ENCODE results near the gene HCN2. TPM values are rescaled to one million over a fixed set of nuclear protein-coding genes. Genes with fewer than 3 reads are reported as not detected.
A peak's percentile ranks its signal among the peaks of the same experiment; 100 is the strongest.

HCN2 gene
- polyA plus RNA-seq, 4 donors = 0.19 to 0.58 TPM; not detected in 2

GRCh38 chr19:567296-567900 lies 22.3 kb upstream of the HCN2 start:
- H3K9me3 ChIP-seq (ENCODE audit: control insufficient read depth in 2 of 2, insufficient read depth in 1 of 2, low read depth in 1 of 2, low read length in 1 of 2) = peaks cover 0 to 4% of the 10 kb centered on the region in 2 donors
- DNase-seq (no peak), FAIRE-seq (no peak)
- no peaks in the 10 kb centered on the region for H3K27me3 ChIP-seq (ENCODE audit: control insufficient read depth in 3 of 3, insufficient read depth in 3 of 3, low read length in 3 of 3)
- no peak overlapping the region for H3K4me3 ChIP-seq (ENCODE audit: low read depth in 1 of 3, low read length in 3 of 3)
- 93 to 95% (median 93%) methylated on average over 19 to 22 of the region's 22 CpGs for WGBS, 3 donors
- peaks cover 0 to 7% (median 0%) of the 10 kb centered on the region in 3 donors for H3K36me3 ChIP-seq (ENCODE audit: control insufficient read depth in 3 of 3, insufficient read depth in 2 of 3, low read depth in 1 of 3, low read length in 3 of 3)
- H3K27ac ChIP-seq (ENCODE audit: low read depth in 1 of 3, low read length in 2 of 3) = no peak overlapping the region
- H3K4me1 ChIP-seq (ENCODE audit: control insufficient read depth in 3 of 3, insufficient read depth in 2 of 3, low read depth in 1 of 3, low read length in 2 of 3) = peaks cover 0 to 3% (median 0%) of the 10 kb centered on the region in 3 donors

GRCh38 chr19:570251-570686 lies 19.4 kb upstream of the HCN2 start:
- Histone ChIP-seq H3K27ac (ENCODE audit: low read depth in 1 of 3, low read length in 2 of 3) (no peak overlapping the region), H3K4me1 (ENCODE audit: control insufficient read depth in 3 of 3, insufficient read depth in 2 of 3, low read depth in 1 of 3, low read length in 2 of 3) (peaks cover 3 to 20% (median 9%) of the 10 kb centered on the region in 3 donors), H3K36me3 (ENCODE audit: control insufficient read depth in 3 of 3, insufficient read depth in 2 of 3, low read depth in 1 of 3, low read length in 3 of 3) (peaks cover 0 to 13% (median 0%) of the 10 kb centered on the region in 3 donors), H3K9me3 (ENCODE audit: control insufficient read depth in 2 of 2, insufficient read depth in 1 of 2, low read depth in 1 of 2, low read length in 1 of 2) (peaks cover 0 to 4% of the 10 kb centered on the region in 2 donors), H3K4me3 (ENCODE audit: low read depth in 1 of 3, low read length in 3 of 3) (no peak overlapping the region), H3K27me3 (ENCODE audit: control insufficient read depth in 3 of 3, insufficient read depth in 3 of 3, low read length in 3 of 3) (no peaks in the 10 kb centered on the region)
- 56 to 74% (median 66%) methylated on average over 17 to 21 of the region's 25 CpGs for WGBS, 3 donors
- FAIRE-seq (no peak), DNase-seq (no peak)

- Histone ChIP-seq H3K27ac (ENCODE audit: low read depth in 1 of 3, low read length in 2 of 3) (peak overlapping the region; percentile 60 to 96 (median 76)), H3K4me3 (ENCODE audit: low read depth in 1 of 3, low read length in 3 of 3) (peak overlapping the region; percentile 19 to 79 (median 58)), H3K4me1 (ENCODE audit: control insufficient read depth in 3 of 3, insufficient read depth in 2 of 3, low read depth in 1 of 3, low read length in 2 of 3) (peaks cover 3 to 27% (median 12%) of the 10 kb centered on the region in 3 donors), H3K27me3 (ENCODE audit: control insufficient read depth in 3 of 3, insufficient read depth in 3 of 3, low read length in 3 of 3) (no peaks in the 10 kb centered on the region), H3K36me3 (ENCODE audit: control insufficient read depth in 3 of 3, insufficient read depth in 2 of 3, low read depth in 1 of 3, low read length in 3 of 3) (peaks cover 0 to 17% (median 0%) of the 10 kb centered on the region in 3 donors), H3K9me3 (ENCODE audit: control insufficient read depth in 2 of 2, insufficient read depth in 1 of 2, low read depth in 1 of 2, low read length in 1 of 2) (peaks cover 0 to 4% of the 10 kb centered on the region in 2 donors)
- FAIRE-seq = no peak
- DNase-seq = peak; percentile 62 to 79
- 1 to 6% (median 2%) methylated on average over 40 to 45 of the region's 45 CpGs for whole genome bisulfite sequencing, 3 donors
Measured at GRCh38 chr19:570937-571565, 18.6 kb upstream of the HCN2 start.

GRCh38 chr19:571566-571974 lies 18.1 kb upstream of the HCN2 start:
- H3K27ac ChIP-seq (ENCODE audit: low read depth in 1 of 3, low read length in 2 of 3) = peak overlapping the region; percentile 60 to 96 (median 76)
- peaks cover 0 to under 1% of the 10 kb centered on the region in 2 donors for H3K9me3 ChIP-seq (ENCODE audit: control insufficient read depth in 2 of 2, insufficient read depth in 1 of 2, low read depth in 1 of 2, low read length in 1 of 2)
- no peaks in the 10 kb centered on the region for H3K27me3 ChIP-seq (ENCODE audit: control insufficient read depth in 3 of 3, insufficient read depth in 3 of 3, low read length in 3 of 3)
- H3K36me3 ChIP-seq (ENCODE audit: control insufficient read depth in 3 of 3, insufficient read depth in 2 of 3, low read depth in 1 of 3, low read length in 3 of 3) = peaks cover 0 to 18% (median 0%) of the 10 kb centered on the region in 3 donors
- 1% methylated on average over 14 of the region's 14 CpGs for WGBS, 3 donors
- H3K4me1 ChIP-seq (ENCODE audit: control insufficient read depth in 3 of 3, insufficient read depth in 2 of 3, low read depth in 1 of 3, low read length in 2 of 3) = peaks cover 3 to 30% (median 12%) of the 10 kb centered on the region in 3 donors
- FAIRE-seq = no peak
- H3K4me3 ChIP-seq (ENCODE audit: low read depth in 1 of 3, low read length in 3 of 3) = peak overlapping the region; percentile 19 to 79 (median 58)
- peak in 1 of 2 donors; percentile 37 for DNase-seq

GRCh38 chr19:572140-572742 lies 17.4 kb upstream of the HCN2 start, which contains the start of gene BSG:
BSG (plus strand) TSS chr19:572596; CDS start chr19:572635, 39 bp downstream.
- DNase-seq = peak; percentile 99 to 100
- 0 to 1% (median 1%) methylated on average over 60 to 79 of the region's 79 CpGs for WGBS, 3 donors
- Histone ChIP-seq H3K27me3 (ENCODE audit: control insufficient read depth in 3 of 3, insufficient read depth in 3 of 3, low read length in 3 of 3) (no peaks in the 10 kb centered on the region), H3K36me3 (ENCODE audit: control insufficient read depth in 3 of 3, insufficient read depth in 2 of 3, low read depth in 1 of 3, low read length in 3 of 3) (peaks cover 0 to 23% (median 0%) of the 10 kb centered on the region in 3 donors), H3K4me3 (ENCODE audit: low read depth in 1 of 3, low read length in 3 of 3) (peak within 1 kb of the TSS; percentile 81 to 99 (median 86)), H3K4me1 (ENCODE audit: control insufficient read depth in 3 of 3, insufficient read depth in 2 of 3, low read depth in 1 of 3, low read length in 2 of 3) (peaks cover 3 to 30% (median 12%) of the 10 kb centered on the region in 3 donors), H3K9me3 (ENCODE audit: control insufficient read depth in 2 of 2, insufficient read depth in 1 of 2, low read depth in 1 of 2, low read length in 1 of 2) (no peaks in the 10 kb centered on the region), H3K27ac (ENCODE audit: low read depth in 1 of 3, low read length in 2 of 3) (peak within 1 kb of the TSS; percentile 69 to 96 (median 96))
- no peak for FAIRE-seq

GRCh38 chr19:572743-573518 lies 16.8 kb upstream of the HCN2 start:
- FAIRE-seq (no peak), DNase-seq (peak; percentile 52 to 71)
- Histone ChIP-seq H3K4me3 (ENCODE audit: low read depth in 1 of 3, low read length in 3 of 3) (peak overlapping the region; percentile 81 to 99 (median 86)), H3K4me1 (ENCODE audit: control insufficient read depth in 3 of 3, insufficient read depth in 2 of 3, low read depth in 1 of 3, low read length in 2 of 3) (peaks cover 3 to 30% (median 12%) of the 10 kb centered on the region in 3 donors), H3K27me3 (ENCODE audit: control insufficient read depth in 3 of 3, insufficient read depth in 3 of 3, low read length in 3 of 3) (no peaks in the 10 kb centered on the region), H3K36me3 (ENCODE audit: control insufficient read depth in 3 of 3, insufficient read depth in 2 of 3, low read depth in 1 of 3, low read length in 3 of 3) (peaks cover 0 to 28% (median 4%) of the 10 kb centered on the region in 3 donors), H3K9me3 (ENCODE audit: control insufficient read depth in 2 of 2, insufficient read depth in 1 of 2, low read depth in 1 of 2, low read length in 1 of 2) (no peaks in the 10 kb centered on the region), H3K27ac (ENCODE audit: low read depth in 1 of 3, low read length in 2 of 3) (peak overlapping the region; percentile 54 to 84 (median 69))
- 0 to 1% (median 0%) methylated on average over 44 to 55 of the region's 55 CpGs for WGBS, 3 donors

GRCh38 chr19:573519-573825 lies 16.2 kb upstream of the HCN2 start:
- FAIRE-seq (no peak), DNase-seq (no peak)
- Histone ChIP-seq H3K4me3 (ENCODE audit: low read depth in 1 of 3, low read length in 3 of 3) (peak overlapping the region; percentile 81 to 99 (median 86)), H3K27me3 (ENCODE audit: control insufficient read depth in 3 of 3, insufficient read depth in 3 of 3, low read length in 3 of 3) (no peaks in the 10 kb centered on the region), H3K27ac (ENCODE audit: low read depth in 1 of 3, low read length in 2 of 3) (peak overlapping the region in 2 of 3 donors; percentile 69 to 84), H3K36me3 (ENCODE audit: control insufficient read depth in 3 of 3, insufficient read depth in 2 of 3, low read depth in 1 of 3, low read length in 3 of 3) (peaks cover 0 to 33% (median 4%) of the 10 kb centered on the region in 3 donors), H3K4me1 (ENCODE audit: control insufficient read depth in 3 of 3, insufficient read depth in 2 of 3, low read depth in 1 of 3, low read length in 2 of 3) (peaks cover 3 to 30% (median 12%) of the 10 kb centered on the region in 3 donors), H3K9me3 (ENCODE audit: control insufficient read depth in 2 of 2, insufficient read depth in 1 of 2, low read depth in 1 of 2, low read length in 1 of 2) (no peaks in the 10 kb centered on the region)
- 0 to 2% (median 1%) methylated on average over 13 to 15 of the region's 15 CpGs for WGBS, 3 donors
